B cell (primary cell): ENCODE results near the gene STX11. TPM values are rescaled to one million over a fixed set of nuclear protein-coding genes. Genes with fewer than 3 reads are reported as not detected.

ENCODE experiments used
- ATAC-seq: fragments of 200-7000 bp; cut with Tn5 transposase; one replicate; pipeline ENCODE4 v1.10.0; 2021; ENCODE audit warnings: low read depth, mild to moderate bottlenecking, moderate number of reproducible peaks, moderate library complexity
- CTCF ChIA-PET: fragments of 350-600 bp; sonication (Branson Sonifier 250); formaldehyde crosslinking; loops from one replicate; lab custom pipeline; 2021; ENCODE audit warnings: antibody characterized with exemption, inconsistent platforms; lab: Charles Lee
- POLR2A ChIA-PET: fragments of 350-600 bp; sonication (Branson Sonifier 250); formaldehyde crosslinking; loops from one replicate; lab custom pipeline; 2021; ENCODE audit warnings: antibody characterized with exemption; lab: Charles Lee
- DNase-seq: peaks from one replicate; pipeline ENCODE4 v3.0.0; 2013
- H2AFZ ChIP-seq: 2 replicates; pipeline ENCODE4 v1.6.1; 2012; ENCODE audit warnings: mild to moderate bottlenecking, low read depth, low read length; ENCODE audit not compliant: insufficient read depth, poor library complexity, severe bottlenecking
- H3K27ac ChIP-seq, 2 donors: 1 replicate in 1 of 2; 2 replicates in 1 of 2; pipeline ENCODE4 v1.5.1; 2012 to 2013; ENCODE audit warnings: low read length in 2 of 2, mild to moderate bottlenecking in 2 of 2, moderate library complexity in 1 of 2
- H3K27me3 ChIP-seq, 4 experiments: fragments of 200-600 bp in 1 of 4; sonication (generic) in 1 of 4; replicated peaks in 1 of 4; 1 replicate in 2 of 4; 2 replicates in 2 of 4; pipeline versions ENCODE4 v1.6.1 to v1.7.0; 2013 to 2016; ENCODE audit warnings: low read length in 3 of 4, mild to moderate bottlenecking in 2 of 4, mixed read lengths in 1 of 4, moderate library complexity in 1 of 4; ENCODE audit not compliant: insufficient read depth in 4 of 4, control insufficient read depth in 3 of 4; ENCODE audit errors: control extremely low read depth in 1 of 4
- H3K36me3 ChIP-seq, 2 experiments: replicated peaks in 1 of 2; 1 replicate in 1 of 2; 2 replicates in 1 of 2; pipeline versions ENCODE4 v1.6.1 to v1.7.1; 2013; ENCODE audit warnings: low read length in 1 of 2; ENCODE audit not compliant: insufficient read depth in 2 of 2, control insufficient read depth in 1 of 2; ENCODE audit errors: control extremely low read depth in 1 of 2, extremely low read depth in 1 of 2
- H3K4me1 ChIP-seq, 2 donors: fragments of 200-600 bp in 1 of 2; sonication (generic) in 1 of 2; 1 replicate in 1 of 2; 2 replicates in 1 of 2; pipeline versions ENCODE4 v1.5.1 to v1.6.1; 2013 to 2017; ENCODE audit warnings: low read length in 2 of 2; ENCODE audit not compliant: control insufficient read depth in 2 of 2, insufficient read depth in 2 of 2
- H3K4me2 ChIP-seq: replicated peaks from 2 replicates; pipeline ENCODE3; 2012; ENCODE audit warnings: mild to moderate bottlenecking, low read depth, low read length; ENCODE audit not compliant: poor library complexity, severe bottlenecking
- H3K4me3 ChIP-seq, 5 experiments: fragments of 200-600 bp in 1 of 5; sonication (generic) in 1 of 5; 1 replicate in 3 of 5; 2 replicates in 2 of 5; pipeline versions ENCODE4 v1.5.1 to v1.7.0; 2011 to 2016; ENCODE audit warnings: low read length in 4 of 5, mild to moderate bottlenecking in 4 of 5, low read depth in 2 of 5, control low read depth in 1 of 5, moderate library complexity in 1 of 5; ENCODE audit not compliant: insufficient read depth in 1 of 5; ENCODE audit errors: control extremely low read depth in 1 of 5, extremely low read depth in 1 of 5
- H3K79me2 ChIP-seq: fragments of 200-600 bp; sonication (generic); one replicate; pipeline ENCODE4 v1.6.0; 2016; ENCODE audit warnings: low read length; ENCODE audit not compliant: control insufficient read depth, insufficient read depth
- H3K9ac ChIP-seq: fragments of 200-600 bp; sonication (generic); 2 replicates; pipeline ENCODE4 v1.6.1; 2017; ENCODE audit warnings: mild to moderate bottlenecking, low read length, moderate library complexity
- H3K9me3 ChIP-seq, 3 donors: one replicate each; pipeline versions ENCODE4 v1.6.1 to v1.7.1; 2013; ENCODE audit warnings: low read length in 2 of 3; ENCODE audit not compliant: control insufficient read depth in 2 of 3, insufficient read depth in 1 of 3; ENCODE audit errors: control extremely low read depth in 1 of 3
- H4K20me1 ChIP-seq: 2 replicates; pipeline ENCODE4 v1.6.0; 2012; ENCODE audit warnings: mild to moderate bottlenecking, low read length; ENCODE audit not compliant: insufficient read depth, control insufficient read depth, poor library complexity, severe bottlenecking
- H3K27ac Mint-ChIP-seq: one replicate; pipeline ENCODE4 v1.8.0; 2021; ENCODE audit warnings: mixed read lengths
- H3K27me3 Mint-ChIP-seq: one replicate; pipeline ENCODE4 v1.8.0; 2021; ENCODE audit warnings: mixed read lengths
- H3K4me1 Mint-ChIP-seq: one replicate; pipeline ENCODE4 v1.8.0; 2021; ENCODE audit warnings: mixed read lengths
- H3K4me3 Mint-ChIP-seq: one replicate; pipeline ENCODE4 v1.8.0; 2021; ENCODE audit warnings: mixed read lengths
- H3K9me3 Mint-ChIP-seq: one replicate; pipeline ENCODE4 v1.8.0; 2022; ENCODE audit warnings: mixed read lengths; ENCODE audit not compliant: insufficient read depth
- EZH2 ChIP-seq: IDR thresholded peaks from 2 replicates; pipeline ENCODE4 v1.6.1; 2012; ENCODE audit warnings: borderline replicate concordance, low read depth, mild to moderate bottlenecking, moderate library complexity, low read length; ENCODE audit not compliant: insufficient read depth, poor library complexity, severe bottlenecking
- WGBS: methylation state at CpG from one replicate; pipeline ENCODE4 v1.1.5; 2013; ENCODE audit warnings: missing lambda C conversion rate; ENCODE audit not compliant: insufficient coverage; 5-methylcytosine and 5-hydroxymethylcytosine counted together
- intact Hi-C: fragments of 100-400 bp; cut with micrococcal nuclease; formaldehyde crosslinking; loops from one replicate; pipeline ENCODE4 v1.10.0; 2022
- polyA plus RNA-seq: library from polyadenylated mRNA; depleted of rRNA; stranded (reverse); fragments of >200 nt; gene quantifications from 2 replicates; pipeline ENCODE4 v1.2.3, GENCODE V29; 2012
- total RNA-seq, 2 donors: library from RNA; stranded (reverse); fragments of 120-200 nt in 1 of 2; gene quantifications; 1 replicate in 1 of 2; 2 replicates in 1 of 2; pipeline versions ENCODE4 v1.2.3 to v1.2.4, GENCODE V29; 2013 to 2022
- TF ChIP-seq, protein P1 (sequence below): fragments of 200-600 bp; IDR thresholded peaks from one replicate; pipeline ENCODE4 v1.8.0; 2022; ENCODE audit warnings: antibody characterized with exemption, mild to moderate bottlenecking

Gene STX11
- total and polyA plus RNA-seq, 2 donors (not counting 1 experiment from before 2014, with no cell fraction given) = 10.3 to 14.6 TPM

DNA sequence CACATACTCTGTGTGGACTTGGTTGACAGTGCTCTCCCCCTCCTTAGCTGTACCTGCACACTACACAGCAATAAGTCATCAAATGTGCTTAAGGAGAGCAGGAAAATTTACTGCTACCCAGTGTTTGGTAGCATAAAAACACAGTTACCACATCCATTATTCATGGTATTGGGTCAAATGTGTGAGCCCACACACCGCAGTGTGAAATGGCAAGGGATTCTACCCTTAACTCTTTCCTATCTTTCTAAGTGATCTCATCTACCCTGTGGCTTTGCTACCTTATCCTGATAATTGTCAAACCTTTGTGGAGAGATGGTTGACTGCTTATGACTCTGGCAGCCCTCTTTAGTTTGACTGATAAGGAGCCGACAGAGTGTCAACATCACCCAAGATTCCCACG, 47.6 kb downstream of the STX11 start:
- H3K9me3 ChIP-seq = peaks cover 3 to 20% (median 15%) of the 10 kb centered on the region in 3 donors
- Mint-ChIP-seq H3K9me3 (peaks cover 12% of the 10 kb centered on the region), H3K4me3 (no peak overlapping the region), H3K27me3 (peaks cover 2% of the 10 kb centered on the region), H3K4me1 (peaks cover 2% of the 10 kb centered on the region), H3K27ac (no peak overlapping the region)
- POLR2A ChIA-PET = no interaction called here
- H3K27ac ChIP-seq = no peak overlapping the region
- no peaks in the 10 kb centered on the region for H3K27me3 ChIP-seq
- H3K4me3 ChIP-seq = no peak overlapping the region
- H2AFZ ChIP-seq = no peak overlapping the region
- no peak overlapping the region for H3K9ac ChIP-seq
- ATAC-seq = no peak
- no peak for TF ChIP-seq EZH2
- intact Hi-C loops = no loop called here
- no peaks in the 10 kb centered on the region for H3K4me1 ChIP-seq
- WGBS = 100% methylated on average over 2 of the region's 3 CpGs
- DNase-seq = no peak
- H3K4me2 ChIP-seq = no peak overlapping the region
- no peaks in the 10 kb centered on the region for H3K36me3 ChIP-seq
- CTCF ChIA-PET = no interaction called here
- H3K79me2 ChIP-seq = no peaks in the 10 kb centered on the region
- H4K20me1 ChIP-seq = no peaks in the 10 kb centered on the region

DNA sequence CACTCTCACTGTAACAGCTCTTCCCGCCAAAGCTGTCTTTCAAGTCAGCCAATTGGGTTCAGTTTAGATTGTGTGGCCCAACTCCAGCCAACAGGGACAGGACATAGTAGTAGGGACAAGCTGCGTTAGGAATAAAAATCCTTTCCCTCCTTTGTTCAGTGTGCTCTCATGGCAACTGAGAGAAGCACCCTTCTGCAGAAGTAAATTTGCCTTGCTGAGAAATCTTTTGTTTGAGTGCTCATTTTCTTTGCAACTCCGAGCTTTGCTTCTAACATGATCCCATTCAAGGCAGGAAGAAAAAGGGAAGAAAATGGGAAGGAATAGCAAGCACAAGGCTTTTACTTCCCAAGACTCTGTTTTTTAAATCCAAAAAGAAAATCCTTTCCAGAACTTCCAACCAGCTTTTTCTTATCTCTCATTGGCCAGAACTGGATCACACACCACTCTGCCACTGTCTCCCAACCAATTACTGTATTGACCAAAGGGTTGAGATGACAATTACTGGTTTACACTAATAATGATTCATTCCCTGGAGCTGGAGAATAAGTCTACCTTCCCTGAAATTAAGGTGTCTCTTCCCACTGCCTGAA, 52.7 kb downstream of the STX11 start:
- Mint-ChIP-seq H3K27me3 (peaks cover 24% of the 10 kb centered on the region), H3K4me1 (peaks cover 2% of the 10 kb centered on the region), H3K27ac (no peak overlapping the region), H3K9me3 (peaks cover 20% of the 10 kb centered on the region), H3K4me3 (no peak overlapping the region)
- ChIA-PET CTCF (interaction anchor here (1.8 kb wide), 1 partner anchor 97 kb away, joined by 4 read pairs; no protein-coding TSS in a partner anchor), POLR2A (no interaction called here)
- no peaks in the 10 kb centered on the region for H4K20me1 ChIP-seq
- H3K27me3 ChIP-seq = peaks cover 0 to 3% (median 1%) of the 10 kb centered on the region in 4 experiments
- no peaks in the 10 kb centered on the region for H3K36me3 ChIP-seq
- no peak overlapping the region for H3K4me3 ChIP-seq
- TF ChIP-seq EZH2 = no peak
- TF ChIP-seq, protein P1, sequence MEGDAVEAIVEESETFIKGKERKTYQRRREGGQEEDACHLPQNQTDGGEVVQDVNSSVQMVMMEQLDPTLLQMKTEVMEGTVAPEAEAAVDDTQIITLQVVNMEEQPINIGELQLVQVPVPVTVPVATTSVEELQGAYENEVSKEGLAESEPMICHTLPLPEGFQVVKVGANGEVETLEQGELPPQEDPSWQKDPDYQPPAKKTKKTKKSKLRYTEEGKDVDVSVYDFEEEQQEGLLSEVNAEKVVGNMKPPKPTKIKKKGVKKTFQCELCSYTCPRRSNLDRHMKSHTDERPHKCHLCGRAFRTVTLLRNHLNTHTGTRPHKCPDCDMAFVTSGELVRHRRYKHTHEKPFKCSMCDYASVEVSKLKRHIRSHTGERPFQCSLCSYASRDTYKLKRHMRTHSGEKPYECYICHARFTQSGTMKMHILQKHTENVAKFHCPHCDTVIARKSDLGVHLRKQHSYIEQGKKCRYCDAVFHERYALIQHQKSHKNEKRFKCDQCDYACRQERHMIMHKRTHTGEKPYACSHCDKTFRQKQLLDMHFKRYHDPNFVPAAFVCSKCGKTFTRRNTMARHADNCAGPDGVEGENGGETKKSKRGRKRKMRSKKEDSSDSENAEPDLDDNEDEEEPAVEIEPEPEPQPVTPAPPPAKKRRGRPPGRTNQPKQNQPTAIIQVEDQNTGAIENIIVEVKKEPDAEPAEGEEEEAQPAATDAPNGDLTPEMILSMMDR = no peak
- no peaks in the 10 kb centered on the region for H3K79me2 ChIP-seq
- DNase-seq (no peak), ATAC-seq (no peak)
- H2AFZ ChIP-seq = no peak overlapping the region
- H3K9me3 ChIP-seq = peaks cover 3 to 38% (median 15%) of the 10 kb centered on the region in 3 donors
- WGBS = no CpG with 5 or more reads among the region's 3 CpGs
- H3K27ac ChIP-seq = no peak overlapping the region
- intact Hi-C loops = no loop called here
- no peaks in the 10 kb centered on the region for H3K4me1 ChIP-seq
- no peak overlapping the region for H3K9ac ChIP-seq
- H3K4me2 ChIP-seq = no peak overlapping the region
